Occipital lobe (tissue), 2 donors: ENCODE data around the gene SLC16A4. TPM values are rescaled to one million over a fixed set of nuclear protein-coding genes. Genes with fewer than 3 reads are reported as not detected.

ENCODE experiments used
- DNase-seq: peaks from one replicate; lab custom pipeline; 2025; lab: John Stamatoyannopoulos, UW
- total RNA-seq: library from RNA; depleted of rRNA; stranded (reverse); fragments of >200 nt; gene quantifications from one replicate; pipeline ENCODE4 v1.2.3, GENCODE V29; 2014

Gene SLC16A4
- total RNA-seq, 1 donor from 2014 or later, result 5.8 TPM

- DNase-seq, result no peak
Observed at GRCh38 chr1:110328700-110329099, 62.1 kb downstream of the SLC16A4 start.

GRCh38 chr1:110328274-110328673 is 62.6 kb downstream of the SLC16A4 start:
- no peak for DNase-seq

- no peak for DNase-seq
Observed at GRCh38 chr1:110326826-110327225, 64.0 kb downstream of the SLC16A4 start.

GRCh38 chr1:110324667-110325066 is 66.2 kb downstream of the SLC16A4 start:
- DNase-seq, result no peak

GRCh38 chr1:110321846-110322245 is 69.0 kb downstream of the SLC16A4 start:
- no peak for DNase-seq

GRCh38 chr1:110321045-110321444 is 69.8 kb downstream of the SLC16A4 start:
- DNase-seq, result no peak

GRCh38 chr1:110320168-110320518 is 70.7 kb downstream of the SLC16A4 start:
- DNase-seq, result no peak

- no peak for DNase-seq
Observed at GRCh38 chr1:110319332-110320167, 71.3 kb downstream of the SLC16A4 start.

- no peak for DNase-seq
Observed at GRCh38 chr1:110318046-110318445, 72.8 kb downstream of the SLC16A4 start.

- DNase-seq, result no peak
Observed at GRCh38 chr1:110316735-110317134, 74.1 kb downstream of the SLC16A4 start.

Other genes with a start within 250 kb of the SLC16A4 start
- gene SLC6A17, start 240.5 kb downstream of the SLC16A4 start, total RNA-seq, result 13.9 TPM
- gene KCNC4, start 180.7 kb downstream of the SLC16A4 start, total RNA-seq, result 4.8 TPM
- gene RBM15, start 51.6 kb downstream of the SLC16A4 start, total RNA-seq, result 47.1 TPM
- 37.7 TPM for gene LAMTOR5, start 16.7 kb upstream of the SLC16A4 start, total RNA-seq
- gene PROK1, start 60.1 kb upstream of the SLC16A4 start, total RNA-seq, result not detected
- not detected for gene KCNA10, start 128.1 kb upstream of the SLC16A4 start, total RNA-seq
- 7.0 TPM for gene KCNA2, start 215.3 kb upstream of the SLC16A4 start, total RNA-seq